Measurements from ENCODE around the gene RBBP6. TPM values are rescaled to one million over a fixed set of nuclear protein-coding genes. Genes with fewer than 3 reads are reported as not detected.
"Not testable (repeated sequence)": the region's sequence is repeated elsewhere in the genome, so short reads cannot be mapped to it uniquely, and the experiment has no call there.

Gene RBBP6
- polyA plus RNA-seq, 10 donors = 30.7 to 54.3 (median 40.9) TPM

GRCh38 chr16:24553983-24554382 lies 14.6 kb downstream of the RBBP6 start:
- DNase-seq = no peak

- no peak for DNase-seq
Observed at GRCh38 chr16:24555346-24555872, 16.0 kb downstream of the RBBP6 start.

GRCh38 chr16:24562811-24563210 lies 23.4 kb downstream of the RBBP6 start:
- DNase-seq = no peak

GRCh38 chr16:24568392-24568791 lies 29.0 kb downstream of the RBBP6 start:
- DNase-seq = no peak

- DNase-seq = no peak
Observed at GRCh38 chr16:24571096-24571495, 31.7 kb downstream of the RBBP6 start.

GRCh38 chr16:24572069-24572468 lies 32.7 kb downstream of the RBBP6 start:
- DNase-seq = no peak

GRCh38 chr16:24573141-24573540 lies 33.8 kb downstream of the RBBP6 start:
- no peak for DNase-seq

- not testable (repeated sequence) for DNase-seq
Observed at GRCh38 chr16:24574515-24575485, 35.4 kb downstream of the RBBP6 start.

GRCh38 chr16:24575791-24576190 lies 36.4 kb downstream of the RBBP6 start:
- DNase-seq = not testable (repeated sequence)

GRCh38 chr16:24577167-24577566 lies 37.8 kb downstream of the RBBP6 start:
- no peak for DNase-seq

- DNase-seq = peak in 2 of 3 donors; percentile 4 to 24
Observed at GRCh38 chr16:24580665-24581064, 41.3 kb downstream of the RBBP6 start.

GRCh38 chr16:24583494-24583893 lies 44.1 kb downstream of the RBBP6 start:
- DNase-seq = no peak

- no peak for DNase-seq
Observed at GRCh38 chr16:24589997-24590396, 50.6 kb downstream of the RBBP6 start.

GRCh38 chr16:24598777-24599437 lies 59.5 kb downstream of the RBBP6 start:
- DNase-seq = no peak

- peak in 1 of 3 donors; percentile 2 for DNase-seq
Observed at GRCh38 chr16:24609417-24609739, 70.0 kb downstream of the RBBP6 start.

GRCh38 chr16:24609740-24610415 lies 70.5 kb downstream of the RBBP6 start:
- peak; percentile 44 to 68 (median 48) for DNase-seq

GRCh38 chr16:24610416-24610755 lies 71.0 kb downstream of the RBBP6 start:
- DNase-seq = peak in 2 of 3 donors; percentile 3 to 35

- DNase-seq = no peak
Observed at GRCh38 chr16:24611310-24611709, 71.9 kb downstream of the RBBP6 start.

GRCh38 chr16:24612656-24613055 lies 73.3 kb downstream of the RBBP6 start:
- DNase-seq = no peak

- DNase-seq = not testable (repeated sequence)
Observed at GRCh38 chr16:24613267-24613666, 73.9 kb downstream of the RBBP6 start.

GRCh38 chr16:24617502-24617901 lies 78.1 kb downstream of the RBBP6 start:
- DNase-seq = no peak
